ENCODE data around the gene TLE2. TPM values are rescaled to one million over a fixed set of nuclear protein-coding genes. Genes with fewer than 3 reads are reported as not detected.
A peak's percentile ranks its signal among the peaks of the same experiment; 100 is the strongest.

The TLE2 gene
- total RNA-seq, 2 experiments from 2014 or later = 1.2 to 1.6 TPM

DNA sequence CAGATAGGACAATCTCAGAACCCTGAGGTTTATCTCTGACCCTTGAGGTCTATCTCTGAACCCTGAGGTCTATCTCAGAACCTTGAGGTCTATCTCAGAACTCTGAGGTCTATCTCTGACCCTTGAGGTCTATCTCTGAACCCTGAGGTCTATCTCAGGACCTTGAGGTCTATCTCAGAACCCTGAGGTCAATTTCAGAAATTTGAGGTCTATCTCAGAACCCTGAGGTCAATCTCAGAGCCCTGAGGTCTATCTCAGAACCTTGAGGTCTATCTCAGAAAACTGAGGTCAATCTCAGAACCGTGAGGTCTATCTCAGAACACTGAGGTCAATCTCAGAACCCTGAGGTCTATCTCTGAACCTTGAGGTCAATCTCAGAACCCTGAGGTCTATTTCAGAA is 2.3 kb downstream of the TLE2 start:
- H3K9me2 ChIP-seq (ENCODE audit: insufficient read depth, low read length) = no peaks in the 10 kb centered on the region
- BruUV-seq (replicated peaks) = no TSS peak
- H3K79me2 ChIP-seq (ENCODE audit: insufficient read depth, low read depth, low read length) = no peaks in the 10 kb centered on the region
- DNase-seq (ENCODE audit: low spot score) = no peak
- H3K36me3 ChIP-seq (ENCODE audit: insufficient read depth, low read length) = no peaks in the 10 kb centered on the region
- intact Hi-C loops (cut with micrococcal nuclease; ENCODE audit: unreplicated experiment) = no loop called here
- H2AFZ ChIP-seq (ENCODE audit: low read length) = no peak overlapping the region
- no peaks in the 10 kb centered on the region for H3K9me3 ChIP-seq (ENCODE audit: low read length)
- ChIA-PET CTCF (ENCODE audit: unreplicated experiment) (no interaction called here), POLR2A (interaction anchor here (0.7 kb wide), 1 partner anchor 402 kb away, joined by 3 read pairs; no protein-coding TSS in a partner anchor)
- no peak overlapping the region for H3K27ac ChIP-seq (ENCODE audit: low read depth, low read length, poor library complexity, severe bottlenecking)
- no peak overlapping the region for H3K4me3 ChIP-seq (ENCODE audit: low read depth, low read length, poor library complexity, severe bottlenecking)
- TF ChIP-seq, protein P1, sequence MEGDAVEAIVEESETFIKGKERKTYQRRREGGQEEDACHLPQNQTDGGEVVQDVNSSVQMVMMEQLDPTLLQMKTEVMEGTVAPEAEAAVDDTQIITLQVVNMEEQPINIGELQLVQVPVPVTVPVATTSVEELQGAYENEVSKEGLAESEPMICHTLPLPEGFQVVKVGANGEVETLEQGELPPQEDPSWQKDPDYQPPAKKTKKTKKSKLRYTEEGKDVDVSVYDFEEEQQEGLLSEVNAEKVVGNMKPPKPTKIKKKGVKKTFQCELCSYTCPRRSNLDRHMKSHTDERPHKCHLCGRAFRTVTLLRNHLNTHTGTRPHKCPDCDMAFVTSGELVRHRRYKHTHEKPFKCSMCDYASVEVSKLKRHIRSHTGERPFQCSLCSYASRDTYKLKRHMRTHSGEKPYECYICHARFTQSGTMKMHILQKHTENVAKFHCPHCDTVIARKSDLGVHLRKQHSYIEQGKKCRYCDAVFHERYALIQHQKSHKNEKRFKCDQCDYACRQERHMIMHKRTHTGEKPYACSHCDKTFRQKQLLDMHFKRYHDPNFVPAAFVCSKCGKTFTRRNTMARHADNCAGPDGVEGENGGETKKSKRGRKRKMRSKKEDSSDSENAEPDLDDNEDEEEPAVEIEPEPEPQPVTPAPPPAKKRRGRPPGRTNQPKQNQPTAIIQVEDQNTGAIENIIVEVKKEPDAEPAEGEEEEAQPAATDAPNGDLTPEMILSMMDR (conservative IDR thresholded peaks at IDR 0.05; ENCODE audit: low read length) = no peak
- no peak for TF ChIP-seq EZH2phosphoT487 (IDR thresholded peaks at IDR 0.05; ENCODE audit: borderline replicate concordance, low read depth, low read length)
- no peak overlapping the region for H3K4me2 ChIP-seq (ENCODE audit: low read length)
- H3K4me1 ChIP-seq (ENCODE audit: insufficient read depth, low read length, poor library complexity, severe bottlenecking) = peaks cover 28% of the 10 kb centered on the region
- H4K20me1 ChIP-seq (ENCODE audit: insufficient read depth, low read length) = no peaks in the 10 kb centered on the region

DNA sequence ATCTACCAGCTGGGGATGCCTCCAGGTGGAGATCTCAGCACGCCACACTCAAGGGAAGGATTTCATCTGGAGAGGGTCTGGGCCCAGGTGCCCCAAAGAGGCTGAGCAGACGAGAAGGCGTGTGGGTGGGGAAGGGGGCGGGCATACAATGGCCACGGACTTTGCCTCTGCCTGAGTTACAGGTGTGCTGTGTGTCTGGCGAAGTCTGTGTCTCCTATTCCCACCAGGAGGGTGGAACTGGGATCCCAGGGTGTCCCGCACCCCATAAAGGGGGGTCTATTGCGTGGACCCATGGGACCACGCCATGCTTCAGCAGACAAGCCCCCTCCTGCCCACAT is 3.6 kb downstream of the TLE2 start:
- TF ChIP-seq EZH2phosphoT487 (IDR thresholded peaks at IDR 0.05; ENCODE audit: borderline replicate concordance, low read depth, low read length) = no peak
- intact Hi-C loops (cut with micrococcal nuclease; ENCODE audit: unreplicated experiment) = no loop called here
- Histone ChIP-seq H3K9me2 (ENCODE audit: insufficient read depth, low read length) (no peaks in the 10 kb centered on the region), H3K36me3 (ENCODE audit: insufficient read depth, low read length) (no peaks in the 10 kb centered on the region), H3K79me2 (ENCODE audit: insufficient read depth, low read depth, low read length) (no peaks in the 10 kb centered on the region), H3K4me2 (ENCODE audit: low read length) (peak overlapping the region; percentile 35; the same call in 1 of the 2 replicates), H3K9me3 (ENCODE audit: low read length) (no peaks in the 10 kb centered on the region), H4K20me1 (ENCODE audit: insufficient read depth, low read length) (no peaks in the 10 kb centered on the region), H2AFZ (ENCODE audit: low read length) (0 out of 2 replicates have a peak overlapping the region, but pooled peaks have one; percentile 23), H3K27ac (ENCODE audit: low read depth, low read length, poor library complexity, severe bottlenecking) (no peak overlapping the region), H3K4me3 (ENCODE audit: low read depth, low read length, poor library complexity, severe bottlenecking) (no peak overlapping the region), H3K4me1 (ENCODE audit: insufficient read depth, low read length, poor library complexity, severe bottlenecking) (peaks cover 28% of the 10 kb centered on the region)
- BruUV-seq (replicated peaks) = no TSS peak
- DNase-seq (ENCODE audit: low spot score) = no peak
- POLR2A ChIA-PET = no interaction called here
- CTCF ChIA-PET (ENCODE audit: unreplicated experiment) = no interaction called here

DNA sequence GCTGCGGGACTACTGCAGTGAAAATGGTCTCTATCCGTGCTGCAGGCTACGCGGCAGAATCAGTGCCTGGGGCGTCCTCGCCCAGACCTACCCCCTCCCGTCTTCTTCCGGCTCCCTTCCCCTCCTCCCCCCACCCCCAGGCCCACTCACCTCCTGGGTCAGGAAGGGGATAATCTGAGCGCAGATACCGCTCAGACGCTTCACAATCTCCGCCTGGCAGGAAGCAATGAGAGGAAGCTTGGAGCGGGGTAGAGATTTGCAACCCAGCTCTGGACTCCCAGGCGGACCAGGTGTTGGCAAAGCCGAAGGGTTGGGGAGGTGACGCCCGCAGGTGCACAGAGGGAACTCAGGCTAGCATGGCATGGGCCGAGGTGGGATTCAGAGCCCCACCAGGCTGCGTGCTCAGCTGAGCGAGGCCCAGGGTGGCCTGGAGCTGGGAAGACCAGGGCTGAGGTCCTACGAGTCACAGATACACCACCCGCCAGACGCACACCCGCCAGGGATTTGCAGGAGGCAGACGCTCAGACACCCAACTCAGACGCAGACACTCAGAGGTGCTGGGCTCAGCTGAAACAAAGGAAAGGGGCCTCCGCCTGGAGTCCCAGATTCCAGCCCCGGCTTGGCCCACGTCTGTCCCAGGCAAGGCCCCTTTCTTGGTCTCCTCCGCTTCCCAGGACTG is 4.1 kb downstream of the TLE2 start:
- H3K9me2 ChIP-seq (ENCODE audit: insufficient read depth, low read length) = no peaks in the 10 kb centered on the region
- intact Hi-C loops (cut with micrococcal nuclease; ENCODE audit: unreplicated experiment) = no loop called here
- POLR2A ChIA-PET = no interaction called here
- H3K4me2 ChIP-seq (ENCODE audit: low read length) = peak overlapping the region; percentile 35; the same call in 1 of the 2 replicates
- H3K9me3 ChIP-seq (ENCODE audit: low read length) = no peaks in the 10 kb centered on the region
- BruUV-seq (replicated peaks) = no TSS peak
- no peaks in the 10 kb centered on the region for H3K36me3 ChIP-seq (ENCODE audit: insufficient read depth, low read length)
- TF ChIP-seq, protein P1 (conservative IDR thresholded peaks at IDR 0.05; ENCODE audit: low read length) = no peak
- TF ChIP-seq EZH2phosphoT487 (IDR thresholded peaks at IDR 0.05; ENCODE audit: borderline replicate concordance, low read depth, low read length) = no peak
- no peaks in the 10 kb centered on the region for H3K79me2 ChIP-seq (ENCODE audit: insufficient read depth, low read depth, low read length)
- no peak overlapping the region for H3K27ac ChIP-seq (ENCODE audit: low read depth, low read length, poor library complexity, severe bottlenecking)
- H3K4me3 ChIP-seq (ENCODE audit: low read depth, low read length, poor library complexity, severe bottlenecking) = peak overlapping the region; percentile 21
- peaks cover 28% of the 10 kb centered on the region for H3K4me1 ChIP-seq (ENCODE audit: insufficient read depth, low read length, poor library complexity, severe bottlenecking)
- H2AFZ ChIP-seq (ENCODE audit: low read length) = peak overlapping the region; percentile 23; the same call in 1 of the 2 replicates
- H4K20me1 ChIP-seq (ENCODE audit: insufficient read depth, low read length) = no peaks in the 10 kb centered on the region
- DNase-seq (ENCODE audit: low spot score) = peak; percentile 34
- CTCF ChIA-PET (ENCODE audit: unreplicated experiment) = no interaction called here
